A549 (cell line): ENCODE results near the gene KCNK15. TPM values are rescaled to one million over a fixed set of nuclear protein-coding genes. Genes with fewer than 3 reads are reported as not detected.

Experiments
- ATAC-seq, 2 experiments: fragments of 200-7000 bp in 1 of 2; fragments of >200 bp in 1 of 2; cut with Nextera tagmentation in 1 of 2; cut with Tn5 transposase in 1 of 2; 3 replicates each; pipeline versions ENCODE4 v1.8.0 to v1.9.1; 2018 to 2020; ENCODE audit warnings: mild to moderate bottlenecking in 1 of 2, moderate library complexity in 1 of 2
- CTCF ChIA-PET: fragments of 300-600 bp; sonication (Branson Sonifier 250); formaldehyde crosslinking; extraction: SDS; loops from one replicate; lab custom pipeline; 2021; ENCODE audit warnings: antibody characterized with exemption, inconsistent platforms; lab: Yijun Ruan, JAX
- POLR2A ChIA-PET: fragments of 350-600 bp; formaldehyde crosslinking; extraction: SDS; loops from one replicate; lab custom pipeline; 2021; ENCODE audit warnings: antibody characterized with exemption, inconsistent platforms; lab: Yijun Ruan, JAX
- DNase-seq, 2 experiments: peaks; one replicate each; pipeline versions ENCODE4 v3.0.0 to v3.0.0-alpha.2; 2011 to 2016; ENCODE audit warnings: low read depth in 1 of 2, low spot score in 1 of 2
- FAIRE-seq: peaks from 2 replicates; lab custom pipeline; 2011; peaks lifted over from hg19 to GRCh38; lab: Jason Lieb, UNC
- H3K27ac ChIP-seq, 2 experiments: fragments of >200 bp; sonication (Bioruptor Twin); formaldehyde crosslinking; 3 replicates each; pipeline ENCODE4 v1.5.1; 2016 to 2017
- H3K4me1 ChIP-seq: fragments of >200 bp; sonication (Bioruptor Twin); formaldehyde crosslinking; 3 replicates; pipeline ENCODE4 v1.6.1; 2016
- H3K4me2 ChIP-seq: fragments of >200 bp; sonication (Bioruptor Twin); formaldehyde crosslinking; 3 replicates; pipeline ENCODE4 v1.6.1; 2016
- H3K4me3 ChIP-seq: fragments of >200 bp; sonication (Bioruptor Twin); formaldehyde crosslinking; 3 replicates; pipeline ENCODE4 v1.5.1; 2016
- H3K9me3 ChIP-seq: fragments of >200 bp; sonication (Bioruptor Twin); formaldehyde crosslinking; 3 replicates; pipeline ENCODE4 v1.6.1; 2016
- BHLHE40 ChIP-seq: IDR thresholded peaks from 2 replicates; pipeline ENCODE4 v1.6.1; 2012; ENCODE audit warnings: low read depth, low read length, inconsistent platforms
- CBX8 ChIP-seq: fragments of 200-600 bp; sonication (generic); IDR thresholded peaks from 2 replicates; pipeline ENCODE4 v1.6.1; 2016
- CTCF ChIP-seq: fragments of >200 bp; sonication (Bioruptor Twin); formaldehyde crosslinking; IDR thresholded peaks from 3 replicates; pipeline ENCODE4 v1.5.1; 2016
- EHF ChIP-seq: fragments of 250-450 bp; sonication (Bioruptor Pico); IDR thresholded peaks from 2 replicates; pipeline ENCODE4 v1.5.0; 2020; ENCODE audit warnings: mild to moderate bottlenecking
- EHMT2 ChIP-seq: fragments of 200-600 bp; sonication (generic); IDR thresholded peaks from 2 replicates; pipeline ENCODE4 v1.6.1; 2016; ENCODE audit warnings: antibody characterized with exemption, low read depth, mild to moderate bottlenecking, moderate library complexity
- ESRRA ChIP-seq: fragments of 150-350 bp; IDR thresholded peaks from 2 replicates; pipeline ENCODE4 v1.6.1; 2014; ENCODE audit warnings: mild to moderate bottlenecking, low read length, borderline replicate concordance
- FOSL2 ChIP-seq, 2 experiments: fragments of 450-650 bp in 1 of 2; fragments of >200 bp in 1 of 2; sonication (Bioruptor Twin) in 1 of 2; formaldehyde crosslinking; IDR thresholded peaks; 2 replicates each; pipeline versions ENCODE4 v1.5.0 to v1.6.1; 2016 to 2020; ENCODE audit warnings: mild to moderate bottlenecking in 1 of 2, moderate library complexity in 1 of 2
- HMGXB4 ChIP-seq: fragments of 250-450 bp; sonication (Bioruptor Pico); IDR thresholded peaks from 2 replicates; pipeline ENCODE4 v1.5.0; 2021; ENCODE audit warnings: mild to moderate bottlenecking, moderate library complexity, borderline replicate concordance
- JUNB ChIP-seq: fragments of >200 bp; sonication (Bioruptor Twin); formaldehyde crosslinking; IDR thresholded peaks from 2 replicates; pipeline ENCODE4 v1.6.1; 2016
- KDM5A ChIP-seq: fragments of 200-600 bp; sonication (generic); IDR thresholded peaks from 2 replicates; pipeline ENCODE4 v1.6.1; 2016; ENCODE audit warnings: antibody characterized with exemption, mild to moderate bottlenecking
- MAFK ChIP-seq: fragments of 450-650 bp; IDR thresholded peaks from 2 replicates; pipeline ENCODE4 v1.6.1; 2014; ENCODE audit not compliant: partially characterized antibody
- POLR2AphosphoS2 ChIP-seq: conservative IDR thresholded peaks from 2 replicates; pipeline ENCODE4 v1.6.1; 2012; ENCODE audit warnings: low read length, improper control_type of control experiment, inconsistent platforms
- TP53 ChIP-seq: fragments of 250-450 bp; sonication (Bioruptor Pico); IDR thresholded peaks from 2 replicates; pipeline ENCODE4 v1.5.0; 2021; ENCODE audit warnings: mild to moderate bottlenecking, moderate library complexity
- ZSCAN20 ChIP-seq: fragments of 250-450 bp; sonication (Bioruptor Pico); IDR thresholded peaks from 2 replicates; pipeline ENCODE4 v1.8.0; 2022; ENCODE audit warnings: mild to moderate bottlenecking, moderate library complexity
- WGBS: methylation state at CpG from one replicate; pipeline ENCODE4 v1.1.6; 2017; ENCODE audit errors: missing lambda C conversion rate; 5-methylcytosine and 5-hydroxymethylcytosine counted together
- polyA plus RNA-seq, 4 experiments: library from polyadenylated mRNA; depleted of rRNA in 3 of 4; stranded (reverse); fragments of >200 nt; fragmentation: RNase III in 1 of 4; extraction: RNeasy Plus Mini Kit Qiagen cat#74134 plus additional on column Dnase treatment in 1 of 4; gene quantifications; 2 replicates in 3 of 4; 3 replicates in 1 of 4; pipeline ENCODE4 v1.2.3, GENCODE V29; 2011 to 2017
- TF ChIP-seq, protein P1 (sequence below): fragments of >200 bp; sonication (Bioruptor Twin); formaldehyde crosslinking; IDR thresholded peaks from 3 replicates; pipeline ENCODE4 v1.6.1; 2016
- TF ChIP-seq, protein P2 (sequence below): fragments of 150-350 bp; IDR thresholded peaks from 2 replicates; pipeline ENCODE4 v1.6.1; 2014; ENCODE audit warnings: low read depth, mild to moderate bottlenecking, low read length
- TF ChIP-seq, protein P3 (sequence below): IDR thresholded peaks from 2 replicates; pipeline ENCODE4 v1.6.1; 2012

KCNK15 gene
- polyA plus RNA-seq, 2 of the 4 experiments (the other 2 are of a cell fraction), result 0.43 to 0.49 TPM

DNA sequence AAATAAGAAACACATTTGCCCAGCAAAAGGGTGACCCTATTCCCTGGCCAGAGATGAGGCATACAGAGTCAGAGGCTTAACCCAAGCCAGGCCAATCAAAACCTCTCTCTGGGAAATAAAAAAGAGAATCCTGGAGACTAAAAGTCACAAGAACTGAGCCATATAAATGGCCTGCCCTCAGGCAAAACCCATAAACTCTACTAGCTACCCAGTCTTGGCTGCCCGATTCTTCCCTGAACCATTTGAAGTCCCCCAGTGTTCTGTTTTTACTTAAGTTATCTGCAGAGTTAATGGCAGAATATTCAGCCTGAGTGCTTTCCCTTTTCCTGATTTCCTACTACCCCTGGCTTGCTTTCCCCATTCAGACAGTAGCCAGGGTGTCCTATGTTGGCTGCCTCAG is 13.9 kb downstream of the KCNK15 start:
- Histone ChIP-seq H3K4me1 (no peaks in the 10 kb centered on the region), H3K4me3 (no peak overlapping the region), H3K9me3 (no peaks in the 10 kb centered on the region), H3K4me2 (no peak overlapping the region), H3K27ac (no peak overlapping the region)
- WGBS, result 67% methylated on average over 1 of the region's 1 CpG
- FAIRE-seq (no peak), ATAC-seq (no peak), DNase-seq (no peak)
- CTCF ChIA-PET, result interaction anchor here (6.0 kb wide), 1 partner anchor 11 kb away, joined by 54 read pairs; no protein-coding TSS in a partner anchor
- POLR2A ChIA-PET, result no interaction called here
- TF ChIP-seq JUNB (no peak), BHLHE40 (no peak), EHF (CRISPR knock-in tag) (no peak), TP53 (CRISPR knock-in tag) (no peak), CBX8 (no peak), ZSCAN20 (CRISPR knock-in tag) (no peak), EHMT2 (no peak), ESRRA (no peak), FOSL2 (IDR thresholded peaks at IDR 0.05) (no peak), FOSL2 (CRISPR knock-in tag; IDR thresholded peaks at IDR 0.05) (no peak), HMGXB4 (CRISPR knock-in tag) (no peak), POLR2AphosphoS2 (no peak), CTCF (no peak)
- TF ChIP-seq, protein P1, sequence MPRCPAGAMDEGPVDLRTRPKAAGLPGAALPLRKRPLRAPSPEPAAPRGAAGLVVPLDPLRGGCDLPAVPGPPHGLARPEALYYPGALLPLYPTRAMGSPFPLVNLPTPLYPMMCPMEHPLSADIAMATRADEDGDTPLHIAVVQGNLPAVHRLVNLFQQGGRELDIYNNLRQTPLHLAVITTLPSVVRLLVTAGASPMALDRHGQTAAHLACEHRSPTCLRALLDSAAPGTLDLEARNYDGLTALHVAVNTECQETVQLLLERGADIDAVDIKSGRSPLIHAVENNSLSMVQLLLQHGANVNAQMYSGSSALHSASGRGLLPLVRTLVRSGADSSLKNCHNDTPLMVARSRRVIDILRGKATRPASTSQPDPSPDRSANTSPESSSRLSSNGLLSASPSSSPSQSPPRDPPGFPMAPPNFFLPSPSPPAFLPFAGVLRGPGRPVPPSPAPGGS, result no peak
- TF ChIP-seq, protein P2, sequence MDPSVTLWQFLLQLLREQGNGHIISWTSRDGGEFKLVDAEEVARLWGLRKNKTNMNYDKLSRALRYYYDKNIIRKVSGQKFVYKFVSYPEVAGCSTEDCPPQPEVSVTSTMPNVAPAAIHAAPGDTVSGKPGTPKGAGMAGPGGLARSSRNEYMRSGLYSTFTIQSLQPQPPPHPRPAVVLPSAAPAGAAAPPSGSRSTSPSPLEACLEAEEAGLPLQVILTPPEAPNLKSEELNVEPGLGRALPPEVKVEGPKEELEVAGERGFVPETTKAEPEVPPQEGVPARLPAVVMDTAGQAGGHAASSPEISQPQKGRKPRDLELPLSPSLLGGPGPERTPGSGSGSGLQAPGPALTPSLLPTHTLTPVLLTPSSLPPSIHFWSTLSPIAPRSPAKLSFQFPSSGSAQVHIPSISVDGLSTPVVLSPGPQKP, result no peak
- TF ChIP-seq, protein P3, sequence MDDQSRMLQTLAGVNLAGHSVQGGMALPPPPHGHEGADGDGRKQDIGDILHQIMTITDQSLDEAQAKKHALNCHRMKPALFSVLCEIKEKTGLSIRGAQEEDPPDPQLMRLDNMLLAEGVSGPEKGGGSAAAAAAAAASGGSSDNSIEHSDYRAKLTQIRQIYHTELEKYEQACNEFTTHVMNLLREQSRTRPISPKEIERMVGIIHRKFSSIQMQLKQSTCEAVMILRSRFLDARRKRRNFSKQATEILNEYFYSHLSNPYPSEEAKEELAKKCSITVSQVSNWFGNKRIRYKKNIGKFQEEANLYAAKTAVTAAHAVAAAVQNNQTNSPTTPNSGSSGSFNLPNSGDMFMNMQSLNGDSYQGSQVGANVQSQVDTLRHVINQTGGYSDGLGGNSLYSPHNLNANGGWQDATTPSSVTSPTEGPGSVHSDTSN, result no peak

GRCh38 chr20:44761423-44761822 is 15.8 kb downstream of the KCNK15 start:
- ChIA-PET POLR2A (no interaction called here), CTCF (interaction anchor here (0.5 to 6.0 kb wide), 4 partner anchors 12 to 108 kb away, joined by 3 to 54 read pairs (median 3); no protein-coding TSS in a partner anchor)
- no peaks in the 10 kb centered on the region for H3K4me1 ChIP-seq

More at GRCh38 chr20:44761423-44761822, 15.8 kb downstream of the KCNK15 start:
- ATAC-seq, result no peak
- no peak for DNase-seq
- no peak overlapping the region for H3K27ac ChIP-seq
- TF ChIP-seq EHMT2 (no peak), KDM5A (no peak), MAFK (no peak), ESRRA (no peak)
- FAIRE-seq, result no peak
- 59% methylated on average over 3 of the region's 3 CpGs for WGBS
- H3K4me3 ChIP-seq, result no peak overlapping the region
- no peaks in the 10 kb centered on the region for H3K9me3 ChIP-seq
- no peak overlapping the region for H3K4me2 ChIP-seq
